CD4-positive, alpha-beta T cell treated with Interleukin-6 at 100 ng/mL for 8 hours (primary cell): ENCODE measurements around the gene RANBP1.

ENCODE experiments used
- DNase-seq: peaks from one replicate; pipeline ENCODE4 v3.0.0-alpha.2; 2020; ENCODE audit warnings: mixed read lengths, low spot score

The RANBP1 gene

GRCh38 chr22:20107951-20108756 is 7.8 kb upstream of the RANBP1 start:
- DNase-seq = no peak

DNA sequence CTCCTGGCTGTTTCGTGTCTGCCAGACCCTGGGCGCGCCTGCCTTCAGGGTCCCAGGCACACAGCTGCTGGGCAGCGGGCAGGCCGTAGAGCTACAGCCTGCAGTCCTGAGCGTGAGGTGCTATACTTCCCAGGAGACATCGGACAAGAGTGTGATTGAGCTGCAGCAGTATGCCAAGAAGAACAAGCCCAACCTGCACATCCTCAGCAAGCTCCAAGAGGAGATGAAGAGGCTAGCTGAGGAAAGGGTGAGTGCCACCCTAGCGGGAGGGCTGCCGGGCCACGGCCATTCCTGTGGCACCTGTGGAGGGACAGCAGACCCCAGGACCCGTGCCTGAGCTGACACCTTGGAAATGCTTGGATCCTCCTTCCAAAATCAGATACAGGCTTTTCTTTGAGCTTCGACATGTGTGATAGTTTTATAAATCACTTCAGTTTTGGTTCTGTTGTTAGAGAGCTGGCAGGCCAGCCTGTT is 7.1 kb upstream of the RANBP1 start:
- no peak for DNase-seq

- DNase-seq = no peak
Observed at GRCh38 chr22:20109411-20110358, 6.2 kb upstream of the RANBP1 start.

- DNase-seq = no peak
Observed at GRCh38 chr22:20110359-20110985, 5.4 kb upstream of the RANBP1 start.

GRCh38 chr22:20111045-20111688 is 4.7 kb upstream of the RANBP1 start:
- no peak for DNase-seq

GRCh38 chr22:20111689-20112622 is 3.9 kb upstream of the RANBP1 start:
- no peak for DNase-seq

DNA sequence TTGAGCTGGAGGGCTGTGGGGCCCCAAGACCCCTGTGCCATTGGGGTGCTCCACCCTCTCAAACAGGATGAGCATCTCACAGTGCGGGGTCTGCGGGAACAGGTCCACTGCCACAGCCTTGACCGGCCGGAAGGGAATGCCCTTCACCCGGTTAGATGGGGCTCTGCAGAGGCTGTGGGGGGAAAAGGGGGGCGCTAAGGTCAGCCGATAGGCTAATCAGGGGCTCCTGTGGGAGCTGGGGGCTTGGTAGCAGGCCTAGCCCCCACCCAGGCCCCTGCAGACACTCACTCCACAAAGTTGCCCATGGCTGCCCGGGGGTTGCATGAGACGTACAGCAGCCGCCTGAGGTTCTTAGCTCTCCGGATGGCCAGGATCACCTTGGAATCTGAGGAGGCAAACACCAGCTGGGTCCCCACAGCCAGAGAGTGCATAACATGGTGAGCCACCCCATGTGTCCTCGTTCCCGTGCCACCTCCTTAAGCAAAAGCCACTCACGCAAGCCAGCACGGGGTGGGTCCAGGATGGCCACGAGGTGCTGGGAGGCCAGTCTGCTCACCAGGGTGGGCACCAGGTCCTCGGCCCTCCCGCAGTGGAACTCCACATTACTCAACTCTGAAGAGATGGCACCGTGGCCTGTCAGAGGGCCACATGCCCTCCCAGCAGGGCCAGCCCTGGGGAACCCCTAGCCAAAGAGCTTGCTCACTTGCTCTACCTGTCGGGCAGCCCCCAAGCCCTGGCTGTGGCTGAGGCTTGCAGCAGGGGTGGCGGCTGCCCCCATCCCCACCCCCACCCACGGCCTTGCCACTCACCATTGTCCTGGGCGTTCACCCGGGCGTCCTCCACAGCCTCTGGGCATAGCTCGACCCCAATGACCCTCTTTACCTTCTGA is 3.0 kb upstream of the RANBP1 start:
- no peak for DNase-seq

GRCh38 chr22:20113551-20114310 is 2.2 kb upstream of the RANBP1 start:
- no peak for DNase-seq

- no peak for DNase-seq
Observed at GRCh38 chr22:20114506-20115475, 1.1 kb upstream of the RANBP1 start.

DNA sequence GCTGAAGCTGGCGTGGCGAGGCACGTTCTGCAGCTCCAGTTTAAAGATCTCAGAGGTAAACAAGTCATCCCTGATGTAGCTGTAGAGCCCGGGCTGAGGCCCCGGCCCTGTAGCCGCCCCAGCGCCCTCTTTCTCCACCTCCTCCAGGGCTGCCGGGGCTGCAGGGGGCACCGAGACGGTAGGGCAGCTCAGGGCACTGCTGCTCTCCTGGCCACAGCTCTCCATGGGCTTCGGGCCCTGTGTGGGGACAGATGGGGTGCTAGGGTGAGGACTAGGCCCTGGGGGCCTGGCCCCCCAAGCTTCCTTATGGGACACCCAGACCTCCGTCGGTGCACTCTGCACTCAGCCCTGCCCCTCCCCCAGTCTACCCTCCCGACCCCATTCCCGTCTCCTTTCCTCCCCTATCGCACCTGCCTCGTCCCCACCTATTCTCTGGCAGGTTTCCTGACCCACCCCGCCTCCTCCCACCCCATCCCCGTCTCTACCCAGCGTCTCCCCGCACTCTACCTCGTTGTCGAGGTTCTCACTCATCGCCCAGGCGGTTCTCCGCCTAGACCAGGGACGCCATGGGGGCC is 559 bp downstream of the RANBP1 start:
- no peak for DNase-seq

DNA sequence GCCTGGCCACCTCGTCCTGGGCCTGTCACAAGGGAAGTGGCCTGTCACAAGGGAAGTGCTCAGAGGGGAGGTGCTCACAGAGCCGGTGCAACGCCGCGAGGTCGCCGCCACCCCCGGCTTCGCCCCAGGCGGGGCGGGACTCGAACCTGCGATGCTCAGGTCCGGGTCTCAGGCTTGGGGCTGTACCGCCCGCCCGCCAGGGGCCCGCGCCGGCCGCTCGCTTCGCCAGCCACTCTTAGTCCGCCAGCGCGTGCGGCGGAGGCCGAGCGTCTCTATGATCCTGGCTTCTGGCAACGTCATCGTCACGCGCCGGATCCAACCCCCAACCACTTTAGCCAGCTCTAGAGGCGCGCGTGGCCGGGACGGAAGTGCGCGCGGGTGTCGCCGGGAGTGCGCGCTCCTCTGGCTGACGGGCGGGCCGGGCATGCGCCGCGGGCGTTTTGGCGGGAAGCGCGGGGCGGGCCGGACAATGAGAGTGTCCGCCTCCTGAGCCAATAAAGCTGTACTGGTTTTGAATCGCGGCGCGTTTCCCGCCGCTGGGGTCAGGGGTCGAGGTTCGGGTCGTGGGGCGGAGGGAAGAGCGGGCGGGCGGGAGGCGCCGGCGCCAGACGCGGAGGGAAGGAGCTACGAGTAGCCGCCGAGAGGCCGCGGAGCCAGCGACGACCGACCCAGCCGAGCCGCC is 1.2 kb downstream of the RANBP1 start, which contains the start of gene TRMT2A:
TRMT2A (minus strand) TSS at position 276 of the 682 bp plus-strand sequence. CDS start 320 bp downstream, outside the sequence.
- peak; percentile 96 for DNase-seq

GRCh38 chr22:20117633-20118299 is 1.9 kb downstream of the RANBP1 start:
- DNase-seq = no peak

GRCh38 chr22:20118300-20119020 is 2.6 kb downstream of the RANBP1 start:
- no peak for DNase-seq

DNA sequence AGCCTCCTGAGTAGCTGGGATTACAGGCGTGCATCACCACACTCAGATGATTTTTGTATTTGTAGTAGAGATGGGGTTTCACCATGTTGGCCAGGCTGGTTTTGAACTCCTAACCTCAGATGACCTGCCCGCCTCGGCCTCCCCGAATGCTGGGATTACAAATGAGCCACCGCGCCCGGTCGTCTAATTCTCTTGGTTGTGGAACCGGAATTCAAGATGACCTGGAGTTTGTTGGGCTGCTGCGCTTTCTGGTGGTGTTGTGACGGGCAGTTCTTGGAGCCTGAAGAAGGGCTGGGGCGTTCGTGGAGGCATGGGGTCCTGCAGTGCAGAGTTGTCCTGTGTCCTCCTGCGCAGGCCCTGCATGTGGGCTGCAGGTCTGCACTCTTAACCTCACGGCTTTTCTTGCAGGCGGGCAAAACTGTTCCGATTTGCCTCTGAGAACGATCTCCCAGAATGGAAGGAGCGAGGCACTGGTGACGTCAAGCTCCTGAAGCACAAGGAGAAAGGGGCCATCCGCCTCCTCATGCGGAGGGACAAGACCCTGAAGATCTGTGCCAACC is 6.0 kb downstream of the RANBP1 start:
- DNase-seq = no peak
